Keratinocyte (primary cell): ENCODE results near the gene PIK3AP1. TPM values are rescaled to one million over a fixed set of nuclear protein-coding genes. Genes with fewer than 3 reads are reported as not detected.

Experiments
- DNase-seq: peaks from one replicate; pipeline ENCODE4 v3.0.0-alpha.2; 2011; ENCODE audit warnings: low read depth, missing footprints, low spot score
- FAIRE-seq: peaks from 2 replicates; lab custom pipeline; 2011; peaks lifted over from hg19 to GRCh38; lab: Jason Lieb, UNC
- H2AFZ ChIP-seq: 2 replicates; pipeline ENCODE4 v1.6.0; 2012; ENCODE audit warnings: low read length, control low read depth, inconsistent platforms; ENCODE audit not compliant: control insufficient read depth
- H3K27ac ChIP-seq: 2 replicates; pipeline ENCODE4 v1.5.1; 2011; ENCODE audit warnings: low read length; ENCODE audit not compliant: control insufficient read depth, insufficient read depth
- H3K27me3 ChIP-seq: 3 replicates; pipeline ENCODE4 v1.6.0; 2011; ENCODE audit warnings: low read length; ENCODE audit not compliant: control insufficient read depth, insufficient read depth; ENCODE audit errors: extremely low read depth
- H3K36me3 ChIP-seq, 2 experiments: 2 replicates in 1 of 2; 3 replicates in 1 of 2; pipeline ENCODE4 v1.5.1; 2011; ENCODE audit warnings: low read length in 2 of 2, mild to moderate bottlenecking in 1 of 2; ENCODE audit not compliant: control insufficient read depth in 2 of 2, insufficient read depth in 2 of 2; ENCODE audit errors: extremely low read depth in 1 of 2
- H3K4me1 ChIP-seq: 3 replicates; pipeline ENCODE4 v1.5.1; 2011; ENCODE audit warnings: low read length; ENCODE audit not compliant: control insufficient read depth, insufficient read depth; ENCODE audit errors: extremely low read depth
- H3K4me2 ChIP-seq: 3 replicates; pipeline ENCODE4 v1.6.0; 2011; ENCODE audit warnings: low read depth, low read length; ENCODE audit not compliant: control insufficient read depth, insufficient read depth; ENCODE audit errors: extremely low read depth
- H3K4me3 ChIP-seq, 3 experiments: fragments of 200-600 bp in 1 of 3; sonication (generic) in 1 of 3; 2 replicates in 2 of 3; 3 replicates in 1 of 3; pipeline ENCODE4 v1.5.1; 2011 to 2016; ENCODE audit warnings: low read length in 3 of 3, mild to moderate bottlenecking in 3 of 3, control low read depth in 2 of 3, inconsistent platforms in 1 of 3, low read depth in 1 of 3, mixed read lengths in 1 of 3, mixed run types in 1 of 3, moderate library complexity in 1 of 3; ENCODE audit not compliant: control insufficient read depth in 2 of 3, insufficient read depth in 2 of 3; ENCODE audit errors: extremely low read depth in 1 of 3
- H3K79me2 ChIP-seq: 2 replicates; pipeline ENCODE4 v1.6.0; 2012; ENCODE audit warnings: low read length; ENCODE audit not compliant: control insufficient read depth, insufficient read depth
- H3K9ac ChIP-seq: 3 replicates; pipeline ENCODE4 v1.6.0; 2011; ENCODE audit warnings: low read length; ENCODE audit not compliant: control insufficient read depth, insufficient read depth; ENCODE audit errors: extremely low read depth
- H3K9me1 ChIP-seq: 3 replicates; pipeline ENCODE4 v1.6.0; 2011; ENCODE audit warnings: low read length; ENCODE audit not compliant: control insufficient read depth, insufficient read depth; ENCODE audit errors: extremely low read depth
- H3K9me3 ChIP-seq: 2 replicates; pipeline ENCODE4 v1.5.1; 2012; ENCODE audit warnings: low read depth, low read length; ENCODE audit not compliant: control insufficient read depth
- H4K20me1 ChIP-seq: 3 replicates; pipeline ENCODE4 v1.6.0; 2011; ENCODE audit warnings: low read length; ENCODE audit not compliant: control insufficient read depth, insufficient read depth; ENCODE audit errors: extremely low read depth
- EZH2 ChIP-seq: IDR thresholded peaks from one replicate; pipeline ENCODE4 v1.6.1; 2012; ENCODE audit warnings: inconsistent platforms, mild to moderate bottlenecking, low read length, moderate library complexity
- dilution Hi-C: fragments of 300-500 bp; cut with MboI; formaldehyde crosslinking; loops from one replicate; pipeline ENCODE4 v1.7.0; 2020; ENCODE audit warnings: low sequenced_read_pairs; ENCODE audit not compliant: extremely low pct_ligation_motif_present
- polyA plus RNA-seq, 5 experiments: library from polyadenylated mRNA; depleted of rRNA in 3 of 5; stranded (reverse) in 3 of 5; stranded (forward) in 1 of 5; unstranded in 1 of 5; fragments of >200 nt; gene quantifications; 1 replicate in 1 of 5; 2 replicates in 3 of 5; 3 replicates in 1 of 5; pipeline versions ENCODE4 v1.2.1 to v1.2.3, GENCODE V29; 2011 to 2012; ENCODE audit warnings: missing spikeins in 2 of 5, low read depth in 1 of 5, low replicate concordance in 1 of 5
- TF ChIP-seq, protein P1 (sequence below), 3 experiments: IDR thresholded peaks in 1 of 3; conservative IDR thresholded peaks in 1 of 3; optimal IDR thresholded peaks in 1 of 3; 2 replicates in 2 of 3; 3 replicates in 1 of 3; pipeline versions ENCODE3 to v1.5.1; 2011; ENCODE audit warnings: low read length in 3 of 3, mild to moderate bottlenecking in 3 of 3, moderate library complexity in 2 of 3, control low read depth in 1 of 3, inconsistent platforms in 1 of 3; ENCODE audit not compliant: insufficient read depth in 2 of 3; ENCODE audit errors: extremely low read depth in 1 of 3

The PIK3AP1 gene
- polyA plus RNA-seq, 1 donor (not counting 4 experiments of a cell fraction or from before 2014, with no cell fraction given) = not detected

DNA sequence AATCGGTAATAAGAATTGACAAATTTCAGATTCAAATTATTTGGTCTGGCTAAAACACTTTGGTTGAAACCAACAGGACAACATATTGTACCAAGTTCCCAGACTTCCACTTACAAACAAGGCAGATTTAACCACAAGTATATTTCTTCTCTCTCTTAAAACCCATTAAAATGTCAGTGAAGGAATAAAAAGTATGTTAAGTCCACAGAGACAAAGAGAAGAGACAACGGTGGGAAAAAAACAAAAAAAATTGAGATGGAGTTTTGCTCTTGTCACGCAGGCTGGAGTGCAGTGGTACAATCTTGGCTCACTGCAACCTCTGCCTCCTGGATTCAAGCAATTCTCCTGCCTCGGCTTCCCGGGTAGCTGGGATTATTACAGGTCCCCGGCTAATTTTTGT is 149.8 kb downstream of the PIK3AP1 start:
- H3K9me1 ChIP-seq = peaks cover 2% of the 10 kb centered on the region
- no peaks in the 10 kb centered on the region for H3K4me1 ChIP-seq
- H3K27me3 ChIP-seq = no peaks in the 10 kb centered on the region
- peaks cover 15% of the 10 kb centered on the region for H4K20me1 ChIP-seq
- no peaks in the 10 kb centered on the region for H3K9me3 ChIP-seq
- no peak overlapping the region for H3K4me2 ChIP-seq
- peaks cover 94% of the 10 kb centered on the region for H3K79me2 ChIP-seq
- H2AFZ ChIP-seq = no peak overlapping the region
- no peak for FAIRE-seq
- DNase-seq = no peak
- no peak overlapping the region for H3K9ac ChIP-seq
- no peak overlapping the region for H3K27ac ChIP-seq
- H3K4me3 ChIP-seq = no peak overlapping the region
- peaks cover 1 to 5% of the 10 kb centered on the region in 2 experiments for H3K36me3 ChIP-seq
- dilution Hi-C loops = no loop called here
- no peak for TF ChIP-seq EZH2

DNA sequence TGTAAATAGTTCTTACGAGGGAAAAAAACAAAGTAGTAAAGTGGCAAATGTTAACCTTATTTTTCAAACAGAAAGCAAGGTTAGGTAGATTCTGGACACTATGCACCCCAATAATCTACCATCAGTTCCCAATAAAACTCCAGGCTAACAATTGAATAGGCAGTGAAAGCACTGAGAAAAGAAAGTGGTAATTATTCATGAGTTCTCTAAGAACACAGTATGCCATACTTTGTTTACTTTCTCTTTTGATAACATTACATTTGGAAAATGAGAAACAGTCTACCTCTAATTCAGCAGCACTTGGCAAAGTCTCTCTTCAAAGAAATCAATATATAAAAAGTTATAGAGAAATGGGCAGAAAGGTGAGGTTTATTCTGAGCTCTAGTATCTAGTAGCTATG is 151.9 kb downstream of the PIK3AP1 start:
- dilution Hi-C loops = no loop called here

More for the DNA sequence above, 151.9 kb downstream of the PIK3AP1 start:
- H3K9ac ChIP-seq = no peak overlapping the region
- no peak overlapping the region for H2AFZ ChIP-seq
- H3K27me3 ChIP-seq = no peaks in the 10 kb centered on the region
- H3K4me2 ChIP-seq = no peak overlapping the region
- TF ChIP-seq EZH2 = no peak
- TF ChIP-seq, protein P1, sequence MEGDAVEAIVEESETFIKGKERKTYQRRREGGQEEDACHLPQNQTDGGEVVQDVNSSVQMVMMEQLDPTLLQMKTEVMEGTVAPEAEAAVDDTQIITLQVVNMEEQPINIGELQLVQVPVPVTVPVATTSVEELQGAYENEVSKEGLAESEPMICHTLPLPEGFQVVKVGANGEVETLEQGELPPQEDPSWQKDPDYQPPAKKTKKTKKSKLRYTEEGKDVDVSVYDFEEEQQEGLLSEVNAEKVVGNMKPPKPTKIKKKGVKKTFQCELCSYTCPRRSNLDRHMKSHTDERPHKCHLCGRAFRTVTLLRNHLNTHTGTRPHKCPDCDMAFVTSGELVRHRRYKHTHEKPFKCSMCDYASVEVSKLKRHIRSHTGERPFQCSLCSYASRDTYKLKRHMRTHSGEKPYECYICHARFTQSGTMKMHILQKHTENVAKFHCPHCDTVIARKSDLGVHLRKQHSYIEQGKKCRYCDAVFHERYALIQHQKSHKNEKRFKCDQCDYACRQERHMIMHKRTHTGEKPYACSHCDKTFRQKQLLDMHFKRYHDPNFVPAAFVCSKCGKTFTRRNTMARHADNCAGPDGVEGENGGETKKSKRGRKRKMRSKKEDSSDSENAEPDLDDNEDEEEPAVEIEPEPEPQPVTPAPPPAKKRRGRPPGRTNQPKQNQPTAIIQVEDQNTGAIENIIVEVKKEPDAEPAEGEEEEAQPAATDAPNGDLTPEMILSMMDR (optimal IDR thresholded peaks at IDR 0.05 in 1 of 3, IDR thresholded peaks at IDR 0.05 in 1 of 3, conservative IDR thresholded peaks at IDR 0.05 in 1 of 3; ENCODE audit: extremely low read depth in 1 of 3, insufficient read depth in 2 of 3, low read length in 3 of 3) = no peak
- H3K9me3 ChIP-seq = no peaks in the 10 kb centered on the region
- DNase-seq (no peak), FAIRE-seq (no peak)
- peaks cover 2% of the 10 kb centered on the region for H3K9me1 ChIP-seq
- H4K20me1 ChIP-seq = peaks cover 13% of the 10 kb centered on the region
- peaks cover 2 to 6% of the 10 kb centered on the region in 2 experiments for H3K36me3 ChIP-seq
- H3K79me2 ChIP-seq = peaks cover 89% of the 10 kb centered on the region
- H3K4me3 ChIP-seq = no peak overlapping the region
- H3K27ac ChIP-seq = no peak overlapping the region
- no peaks in the 10 kb centered on the region for H3K4me1 ChIP-seq
